ENCODE results near the gene INO80B.

Gene INO80B

GRCh38 chr2:74421221-74421870, 33.5 kb upstream of the INO80B start, which contains the start of the genes C2orf81 and WDR54:
Gene C2orf81 (minus strand): TSS chr2:74421619. CDS start chr2:74421560, 59 bp downstream.
Gene WDR54 (plus strand): TSS chr2:74421730. CDS start chr2:74422154, 424 bp downstream.
- TF ChIP-seq ZNF274 (IDR thresholded peaks at IDR 0.05; ENCODE audit: low read depth, low read length): no peak
- peak within 1 kb of the TSS; percentile 69 for H3K4me3 ChIP-seq (ENCODE audit: low read length)

- no peak overlapping the region for H3K4me3 ChIP-seq (ENCODE audit: low read length)
- TF ChIP-seq ZNF274 (IDR thresholded peaks at IDR 0.05; ENCODE audit: low read depth, low read length): no peak
These were observed 31.4 kb upstream of the INO80B start for GRCh38 chr2:74423231-74424095.

DNA sequence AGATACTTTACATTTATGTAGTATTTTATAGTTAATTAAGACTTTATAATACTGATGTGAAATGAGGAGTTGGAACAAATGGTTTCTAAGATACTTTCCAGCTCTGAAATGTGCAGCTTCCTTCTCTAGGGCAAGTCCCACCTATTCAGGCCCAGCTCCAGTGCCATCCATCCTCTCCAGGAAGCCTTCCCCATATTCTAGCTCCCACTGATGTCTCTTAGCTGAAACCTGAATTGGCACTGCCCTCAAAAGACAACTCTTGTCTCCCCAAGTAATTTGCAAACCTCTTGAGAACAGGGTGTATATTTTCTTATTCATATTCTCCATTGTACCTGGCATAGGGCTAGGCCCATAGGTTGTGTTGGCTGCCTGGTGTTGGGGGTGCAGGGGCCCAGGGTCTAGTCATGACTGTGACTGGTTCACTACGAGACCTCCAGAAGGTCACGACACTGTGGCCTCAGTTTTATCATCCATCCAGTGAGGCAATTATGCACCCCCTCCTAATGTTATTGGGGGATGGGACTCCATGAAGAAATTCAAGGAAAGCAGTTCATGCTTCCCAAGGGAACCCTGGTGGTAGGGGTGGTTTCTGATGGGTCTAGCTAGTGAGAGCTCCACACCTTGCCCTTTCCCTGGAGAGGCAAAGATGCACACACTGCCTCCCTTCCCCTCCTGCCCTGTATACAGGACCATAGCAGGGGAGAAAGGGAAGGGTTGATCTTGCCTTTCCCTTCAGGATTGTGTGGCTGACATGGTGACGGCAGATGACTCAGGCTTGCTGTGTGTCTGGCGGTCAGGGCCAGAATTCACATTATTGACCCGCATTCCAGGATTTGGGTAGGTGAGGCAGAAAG, 30.5 kb upstream of the INO80B start:
- no peak overlapping the region for H3K4me3 ChIP-seq (ENCODE audit: low read length)
- TF ChIP-seq ZNF274 (IDR thresholded peaks at IDR 0.05; ENCODE audit: low read depth, low read length): no peak

GRCh38 chr2:74424995-74425406, 29.9 kb upstream of the INO80B start:
- no peak overlapping the region for H3K4me3 ChIP-seq (ENCODE audit: low read length)
- no peak for TF ChIP-seq ZNF274 (IDR thresholded peaks at IDR 0.05; ENCODE audit: low read depth, low read length)

- TF ChIP-seq ZNF274 (IDR thresholded peaks at IDR 0.05; ENCODE audit: low read depth, low read length): no peak
- no peak overlapping the region for H3K4me3 ChIP-seq (ENCODE audit: low read length)
These were observed 29.4 kb upstream of the INO80B start for GRCh38 chr2:74425523-74425922.

GRCh38 chr2:74426181-74426758, 28.6 kb upstream of the INO80B start:
- H3K4me3 ChIP-seq (ENCODE audit: low read length): no peak overlapping the region
- TF ChIP-seq ZNF274 (IDR thresholded peaks at IDR 0.05; ENCODE audit: low read depth, low read length): no peak

DNA sequence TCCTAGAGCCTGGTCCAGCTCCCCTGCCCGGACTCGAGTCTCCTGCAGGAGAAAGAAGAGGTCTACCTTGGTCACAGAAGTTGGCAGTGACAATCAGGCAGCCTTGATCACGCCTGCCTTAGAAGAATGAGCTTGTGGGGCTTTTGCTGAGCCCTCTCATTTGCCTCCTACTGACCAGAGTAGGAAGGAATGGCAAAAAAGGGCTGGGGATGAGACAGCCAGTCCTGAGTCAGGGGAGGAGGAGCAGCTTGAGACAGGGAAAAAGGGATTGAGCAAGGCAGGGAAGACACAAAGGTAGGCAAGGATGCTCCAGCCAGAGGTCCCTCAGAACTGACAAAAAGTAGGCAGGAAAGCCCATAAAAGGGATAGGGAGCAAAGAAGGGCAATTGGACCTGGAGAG, 27.3 kb upstream of the INO80B start:
- no peak for TF ChIP-seq ZNF274 (IDR thresholded peaks at IDR 0.05; ENCODE audit: low read depth, low read length)
- no peak overlapping the region for H3K4me3 ChIP-seq (ENCODE audit: low read length)

DNA sequence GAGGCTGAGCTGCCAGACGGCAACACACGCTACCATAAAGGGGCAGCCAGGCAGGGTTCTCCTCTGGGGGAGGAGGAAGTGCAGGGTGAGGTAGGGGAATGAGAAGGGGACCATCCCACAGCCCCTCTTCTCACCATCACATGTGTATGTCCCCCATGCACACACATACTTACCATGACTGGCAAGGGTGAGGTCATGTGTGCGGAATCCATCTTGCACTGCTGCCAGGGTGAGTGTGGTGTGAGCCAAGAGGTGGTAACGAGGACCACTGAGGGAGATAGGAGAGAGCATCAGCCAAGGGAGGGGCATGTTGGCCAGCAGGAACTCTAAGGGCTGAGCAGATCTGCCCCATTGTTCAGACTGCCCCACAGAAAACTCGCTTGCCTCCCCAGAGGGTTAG, 26.2 kb upstream of the INO80B start:
- no peak for TF ChIP-seq ZNF274 (IDR thresholded peaks at IDR 0.05; ENCODE audit: low read depth, low read length)
- H3K4me3 ChIP-seq (ENCODE audit: low read length): no peak overlapping the region

DNA sequence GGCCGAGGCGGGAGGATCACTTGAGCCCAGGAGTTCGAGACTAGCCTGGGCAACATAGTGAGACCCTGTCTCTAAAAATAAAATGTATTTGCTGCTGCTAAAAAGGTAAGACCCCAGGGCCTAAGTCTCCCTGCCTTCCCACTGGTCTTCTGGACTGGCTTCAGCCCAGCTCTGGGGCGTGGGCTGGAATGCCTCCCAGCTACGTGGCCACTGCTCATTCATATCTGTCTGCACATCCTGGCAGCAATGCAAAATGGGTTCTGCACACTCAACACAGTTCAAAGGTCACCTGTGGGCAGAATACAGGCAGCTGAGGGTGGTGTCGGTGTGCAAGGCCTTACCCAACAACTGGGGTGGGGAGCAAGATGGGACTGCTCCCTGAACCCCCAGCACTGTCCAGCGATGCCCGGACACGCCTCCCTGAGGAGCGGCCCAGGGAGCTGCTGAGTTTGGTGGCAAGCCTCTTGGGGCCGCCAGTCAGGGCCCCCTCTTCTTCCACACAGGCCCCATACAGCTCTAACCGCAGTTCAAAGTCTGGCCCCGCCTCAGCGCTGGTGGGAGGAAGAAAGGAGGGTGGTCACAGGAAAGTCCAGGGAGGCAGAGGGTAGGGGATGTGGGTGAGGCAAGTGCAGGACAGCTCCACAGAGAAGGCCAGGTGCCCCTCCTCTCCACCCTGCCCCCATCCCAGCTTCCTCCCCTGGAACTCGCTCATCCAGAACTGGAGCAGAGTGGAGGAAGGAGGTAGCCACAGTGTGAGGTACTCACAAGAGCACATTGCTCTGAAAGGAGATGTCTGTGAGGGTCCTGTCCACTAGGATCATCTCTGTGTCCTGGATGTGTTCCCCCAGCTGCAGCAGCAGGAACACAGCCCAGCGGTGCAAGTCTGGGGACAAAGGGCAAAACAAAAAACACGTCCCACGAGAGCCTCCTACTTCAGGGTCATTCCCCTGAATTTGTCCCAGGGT, 25.1 kb upstream of the INO80B start:
- no peak for TF ChIP-seq ZNF274 (IDR thresholded peaks at IDR 0.05; ENCODE audit: low read depth, low read length)
- H3K4me3 ChIP-seq (ENCODE audit: low read length): no peak overlapping the region

DNA sequence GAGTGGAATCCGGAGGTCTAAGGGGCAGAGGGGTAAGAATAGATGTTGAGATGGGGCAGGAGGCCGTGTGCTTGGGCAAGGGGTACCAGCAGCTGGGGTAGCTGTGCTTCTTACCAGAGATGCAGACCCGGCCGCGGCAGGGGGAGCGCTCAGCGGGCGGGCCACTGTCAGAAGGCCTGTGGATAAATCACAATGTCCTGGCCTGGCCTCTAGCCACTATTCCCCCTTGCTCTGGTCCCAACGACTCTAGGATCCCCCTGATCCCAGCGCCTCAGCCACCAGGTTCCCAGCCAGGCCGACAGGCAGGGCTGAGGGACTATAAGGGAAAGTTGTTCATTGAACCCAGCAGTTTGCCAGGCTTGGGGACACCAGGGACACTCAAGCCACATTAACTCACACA, 24.4 kb upstream of the INO80B start:
- TF ChIP-seq ZNF274 (IDR thresholded peaks at IDR 0.05; ENCODE audit: low read depth, low read length): no peak
- no peak overlapping the region for H3K4me3 ChIP-seq (ENCODE audit: low read length)

GRCh38 chr2:74436111-74436805, 18.6 kb upstream of the INO80B start:
- H3K4me3 ChIP-seq (ENCODE audit: low read length): no peak overlapping the region
- no peak for TF ChIP-seq ZNF274 (IDR thresholded peaks at IDR 0.05; ENCODE audit: low read depth, low read length)

Measured in GM08714 (cell line).